HepG2 (cell line): ENCODE results near the gene SLC38A3. TPM values are rescaled to one million over a fixed set of nuclear protein-coding genes. Genes with fewer than 3 reads are reported as not detected.

Experiments
- AGO1 ChIP-seq: fragments of 200-400 bp; formaldehyde crosslinking; IDR thresholded peaks from 2 replicates; pipeline ENCODE4 v1.6.1; 2017; ENCODE audit warnings: mild to moderate bottlenecking, low read depth, low read length, moderate library complexity; ENCODE audit not compliant: poor library complexity, severe bottlenecking
- HNF4G ChIP-seq, 2 experiments: sonication (generic) in 1 of 2; formaldehyde crosslinking in 1 of 2; IDR thresholded peaks; 2 replicates each; pipeline versions ENCODE4 v1.4.0 to v1.6.1; 2011 to 2020; ENCODE audit warnings: borderline replicate concordance in 2 of 2, low read depth in 2 of 2, mild to moderate bottlenecking in 2 of 2, low read length in 1 of 2, missing genetic modification reagents in 1 of 2, moderate library complexity in 1 of 2
- HOXA7 ChIP-seq: sonication (generic); formaldehyde crosslinking; IDR thresholded peaks from 2 replicates; pipeline ENCODE4 v1.8.1; 2022; ENCODE audit warnings: mild to moderate bottlenecking, missing genetic modification reagents, moderate library complexity
- KLF13 ChIP-seq: sonication (generic); formaldehyde crosslinking; IDR thresholded peaks from 2 replicates; pipeline ENCODE4 v1.4.0; 2020; ENCODE audit warnings: mild to moderate bottlenecking, missing genetic modification reagents
- MED1 ChIP-seq: sonication (generic); formaldehyde crosslinking; IDR thresholded peaks from 2 replicates; pipeline ENCODE4 v1.4.0; 2020; ENCODE audit warnings: missing genetic modification reagents
- SNAPC2 ChIP-seq: sonication (generic); formaldehyde crosslinking; IDR thresholded peaks from 2 replicates; pipeline ENCODE4 v1.8.1; 2022; ENCODE audit warnings: mild to moderate bottlenecking, missing genetic modification reagents
- SP140L ChIP-seq: sonication (generic); formaldehyde crosslinking; IDR thresholded peaks from 2 replicates; pipeline ENCODE4 v1.4.0; 2020; ENCODE audit warnings: missing genetic modification reagents, borderline replicate concordance
- SPEN ChIP-seq: sonication (generic); formaldehyde crosslinking; IDR thresholded peaks from 2 replicates; pipeline ENCODE4 v1.5.1; 2020; ENCODE audit warnings: low read depth, mild to moderate bottlenecking, missing genetic modification reagents
- STAG1 ChIP-seq: sonication (generic); formaldehyde crosslinking; IDR thresholded peaks from 2 replicates; pipeline ENCODE4 v1.4.0; 2020; ENCODE audit warnings: missing genetic modification reagents
- ZNF337 ChIP-seq: sonication (generic); formaldehyde crosslinking; IDR thresholded peaks from 2 replicates; pipeline ENCODE4 v1.5.1; 2020; ENCODE audit warnings: missing genetic modification reagents, low read depth, mild to moderate bottlenecking, borderline replicate concordance
- ZNF34 ChIP-seq: sonication (generic); formaldehyde crosslinking; IDR thresholded peaks from 2 replicates; pipeline ENCODE4 v1.4.0; 2020; ENCODE audit warnings: mild to moderate bottlenecking, missing genetic modification reagents, borderline replicate concordance
- ZNF547 ChIP-seq: sonication (generic); formaldehyde crosslinking; IDR thresholded peaks from 2 replicates; pipeline ENCODE4 v1.5.1; 2020; ENCODE audit warnings: mild to moderate bottlenecking, missing genetic modification reagents
- ZNF609 ChIP-seq: sonication (generic); formaldehyde crosslinking; IDR thresholded peaks from 2 replicates; pipeline ENCODE4 v1.4.0; 2020; ENCODE audit warnings: mild to moderate bottlenecking, missing genetic modification reagents, borderline replicate concordance
- ZNF768 ChIP-seq: sonication (generic); formaldehyde crosslinking; IDR thresholded peaks from 2 replicates; pipeline ENCODE4 v1.4.0; 2020; ENCODE audit warnings: missing genetic modification reagents
- polyA plus RNA-seq, 8 experiments: library from polyadenylated mRNA; depleted of rRNA in 3 of 8; stranded (reverse) in 7 of 8; unstranded in 1 of 8; fragments of >200 nt; fragmentation: Illumina TruSeq in 4 of 8; extraction: Trizol in 4 of 8; gene quantifications; 2 replicates each; pipeline versions ENCODE4 v1.2.1 to v1.2.3, GENCODE V29; 2011 to 2016; ENCODE audit warnings: low read depth in 4 of 8, missing spikeins in 1 of 8, mixed read lengths in 1 of 8; ENCODE audit not compliant: insufficient read depth in 1 of 8
- total RNA-seq, 5 experiments: library from RNA; depleted of rRNA; stranded (reverse); fragments of >200 nt; fragmentation: Illumina TruSeq; extraction: Trizol; gene quantifications; 2 replicates each; pipeline ENCODE4 v1.2.3, GENCODE V29; 2016; ENCODE audit warnings: low read depth in 1 of 5
- TF ChIP-seq, protein P1 (sequence below): sonication (generic); formaldehyde crosslinking; conservative IDR thresholded peaks from 2 replicates; pipeline ENCODE4 v1.4.0; 2020; ENCODE audit warnings: missing genetic modification reagents
- TF ChIP-seq, protein P2 (sequence below): fragments of 450-650 bp; IDR thresholded peaks from 2 replicates; pipeline ENCODE4 v1.6.1; 2017; ENCODE audit warnings: mild to moderate bottlenecking
- TF ChIP-seq, protein P3 (sequence below): sonication (generic); formaldehyde crosslinking; IDR thresholded peaks from 2 replicates; pipeline ENCODE4 v1.4.0; 2020; ENCODE audit warnings: missing genetic modification reagents, borderline replicate concordance

SLC38A3 gene
- total and polyA plus RNA-seq, 2 of the 13 experiments (the other 11 are each of a cell fraction or from before 2014, with no cell fraction given), result 29.8 to 164 TPM

GRCh38 chr3:50268703-50269451 lies 63.8 kb downstream of the SLC38A3 start, which contains the start of gene SEMA3B (continued):
- TF ChIP-seq, protein P1, sequence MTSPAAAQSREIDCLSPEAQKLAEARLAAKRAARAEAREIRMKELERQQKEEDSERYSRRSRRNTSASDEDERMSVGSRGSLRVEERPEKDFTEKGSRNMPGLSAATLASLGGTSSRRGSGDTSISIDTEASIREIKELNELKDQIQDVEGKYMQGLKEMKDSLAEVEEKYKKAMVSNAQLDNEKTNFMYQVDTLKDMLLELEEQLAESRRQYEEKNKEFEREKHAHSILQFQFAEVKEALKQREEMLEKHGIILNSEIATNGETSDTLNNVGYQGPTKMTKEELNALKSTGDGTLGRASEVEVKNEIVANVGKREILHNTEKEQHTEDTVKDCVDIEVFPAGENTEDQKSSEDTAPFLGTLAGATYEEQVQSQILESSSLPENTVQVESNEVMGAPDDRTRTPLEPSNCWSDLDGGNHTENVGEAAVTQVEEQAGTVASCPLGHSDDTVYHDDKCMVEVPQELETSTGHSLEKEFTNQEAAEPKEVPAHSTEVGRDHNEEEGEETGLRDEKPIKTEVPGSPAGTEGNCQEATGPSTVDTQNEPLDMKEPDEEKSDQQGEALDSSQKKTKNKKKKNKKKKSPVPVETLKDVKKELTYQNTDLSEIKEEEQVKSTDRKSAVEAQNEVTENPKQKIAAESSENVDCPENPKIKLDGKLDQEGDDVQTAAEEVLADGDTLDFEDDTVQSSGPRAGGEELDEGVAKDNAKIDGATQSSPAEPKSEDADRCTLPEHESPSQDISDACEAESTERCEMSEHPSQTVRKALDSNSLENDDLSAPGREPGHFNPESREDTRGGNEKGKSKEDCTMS, result no peak
- no peak for TF ChIP-seq ZNF34 (CRISPR knock-in tag)
- no peak for TF ChIP-seq SP140L (CRISPR knock-in tag)
- TF ChIP-seq, protein P2, sequence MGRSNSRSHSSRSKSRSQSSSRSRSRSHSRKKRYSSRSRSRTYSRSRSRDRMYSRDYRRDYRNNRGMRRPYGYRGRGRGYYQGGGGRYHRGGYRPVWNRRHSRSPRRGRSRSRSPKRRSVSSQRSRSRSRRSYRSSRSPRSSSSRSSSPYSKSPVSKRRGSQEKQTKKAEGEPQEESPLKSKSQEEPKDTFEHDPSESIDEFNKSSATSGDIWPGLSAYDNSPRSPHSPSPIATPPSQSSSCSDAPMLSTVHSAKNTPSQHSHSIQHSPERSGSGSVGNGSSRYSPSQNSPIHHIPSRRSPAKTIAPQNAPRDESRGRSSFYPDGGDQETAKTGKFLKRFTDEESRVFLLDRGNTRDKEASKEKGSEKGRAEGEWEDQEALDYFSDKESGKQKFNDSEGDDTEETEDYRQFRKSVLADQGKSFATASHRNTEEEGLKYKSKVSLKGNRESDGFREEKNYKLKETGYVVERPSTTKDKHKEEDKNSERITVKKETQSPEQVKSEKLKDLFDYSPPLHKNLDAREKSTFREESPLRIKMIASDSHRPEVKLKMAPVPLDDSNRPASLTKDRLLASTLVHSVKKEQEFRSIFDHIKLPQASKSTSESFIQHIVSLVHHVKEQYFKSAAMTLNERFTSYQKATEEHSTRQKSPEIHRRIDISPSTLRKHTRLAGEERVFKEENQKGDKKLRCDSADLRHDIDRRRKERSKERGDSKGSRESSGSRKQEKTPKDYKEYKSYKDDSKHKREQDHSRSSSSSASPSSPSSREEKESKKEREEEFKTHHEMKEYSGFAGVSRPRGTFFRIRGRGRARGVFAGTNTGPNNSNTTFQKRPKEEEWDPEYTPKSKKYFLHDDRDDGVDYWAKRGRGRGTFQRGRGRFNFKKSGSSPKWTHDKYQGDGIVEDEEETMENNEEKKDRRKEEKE, result no peak
- TF ChIP-seq ZNF609, result peak; percentile 32; the same call in 1 of the 2 replicates
- TF ChIP-seq, protein P3, sequence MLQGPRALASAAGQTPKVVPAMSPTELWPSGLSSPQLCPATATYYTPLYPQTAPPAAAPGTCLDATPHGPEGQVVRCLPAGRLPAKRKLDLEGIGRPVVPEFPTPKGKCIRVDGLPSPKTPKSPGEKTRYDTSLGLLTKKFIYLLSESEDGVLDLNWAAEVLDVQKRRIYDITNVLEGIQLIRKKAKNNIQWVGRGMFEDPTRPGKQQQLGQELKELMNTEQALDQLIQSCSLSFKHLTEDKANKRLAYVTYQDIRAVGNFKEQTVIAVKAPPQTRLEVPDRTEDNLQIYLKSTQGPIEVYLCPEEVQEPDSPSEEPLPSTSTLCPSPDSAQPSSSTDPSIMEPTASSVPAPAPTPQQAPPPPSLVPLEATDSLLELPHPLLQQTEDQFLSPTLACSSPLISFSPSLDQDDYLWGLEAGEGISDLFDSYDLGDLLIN, result no peak
- peak; percentile 61 for TF ChIP-seq SPEN (CRISPR knock-in tag)
- no peak for TF ChIP-seq HOXA7 (CRISPR knock-in tag)
- TF ChIP-seq STAG1, result no peak
- peak; percentile 76 for TF ChIP-seq HNF4G (IDR thresholded peaks at IDR 0.05; ENCODE audit: borderline replicate concordance, low read depth, low read length)
- TF ChIP-seq HNF4G (CRISPR knock-in tag; IDR thresholded peaks at IDR 0.05; ENCODE audit: borderline replicate concordance, low read depth), result peak; percentile 56; the same call in 1 of the 2 replicates
- TF ChIP-seq ZNF547 (CRISPR knock-in tag), result no peak
- peak; percentile 50 for TF ChIP-seq AGO1
- TF ChIP-seq MED1 (CRISPR knock-in tag), result peak; percentile 37; the same call in 1 of the 2 replicates
- no peak for TF ChIP-seq ZNF768 (CRISPR knock-in tag)
- TF ChIP-seq KLF13 (CRISPR knock-in tag), result no peak
- TF ChIP-seq ZNF337, result no peak
- no peak for TF ChIP-seq SNAPC2 (CRISPR knock-in tag)
